CD4-positive, alpha-beta T cell treated with Interferon gamma for 1 hour (primary cell): ENCODE measurements around the gene TSPAN19.

ENCODE experiments used
- DNase-seq: peaks from one replicate; pipeline ENCODE4 v3.0.0-alpha.2; 2020

Gene TSPAN19

GRCh38 chr12:84998341-84998740, 37.7 kb downstream of the TSPAN19 start:
- no peak for DNase-seq

- DNase-seq: no peak
These were observed 39.3 kb downstream of the TSPAN19 start for GRCh38 chr12:84996759-84997158.

DNA sequence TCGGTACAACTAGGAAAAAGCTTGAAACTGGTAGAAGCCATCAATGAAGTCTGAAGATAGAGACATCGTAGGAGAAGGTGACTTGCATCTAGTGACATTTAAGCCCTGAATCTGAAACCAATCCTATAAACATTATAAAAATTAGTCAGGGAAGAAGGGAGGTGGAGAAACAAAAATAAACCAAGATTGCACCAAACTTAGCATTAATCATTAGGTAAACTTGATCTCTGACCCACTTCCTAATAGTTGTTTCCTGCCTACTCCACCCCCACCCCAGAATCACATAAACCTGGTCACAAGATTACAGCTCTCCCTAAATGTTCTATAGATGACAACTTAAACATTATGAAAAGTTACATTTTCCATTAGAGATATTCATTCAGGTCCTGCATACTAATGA, 40.4 kb downstream of the TSPAN19 start:
- DNase-seq: no peak

DNA sequence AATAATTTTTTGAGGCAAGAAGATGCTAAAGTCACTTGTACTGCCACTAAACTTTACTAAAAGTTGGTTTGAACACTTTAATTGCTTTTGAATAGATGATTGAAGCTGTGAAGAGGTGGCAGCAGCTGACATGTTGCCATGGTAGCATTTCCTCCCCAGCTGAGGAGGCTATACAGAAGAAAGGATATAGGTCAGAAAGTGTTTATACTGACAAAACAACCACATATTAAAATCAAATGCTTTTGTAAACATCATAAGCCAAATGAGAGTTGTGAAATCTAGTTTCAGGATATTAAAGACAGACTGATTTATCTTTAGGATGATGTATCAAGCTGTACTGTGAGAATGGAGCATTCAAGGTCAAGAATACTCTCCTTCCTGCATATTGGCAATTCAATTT, 41.7 kb downstream of the TSPAN19 start:
- no peak for DNase-seq

GRCh38 chr12:84986586-84986985, 49.5 kb downstream of the TSPAN19 start:
- DNase-seq: no peak

DNA sequence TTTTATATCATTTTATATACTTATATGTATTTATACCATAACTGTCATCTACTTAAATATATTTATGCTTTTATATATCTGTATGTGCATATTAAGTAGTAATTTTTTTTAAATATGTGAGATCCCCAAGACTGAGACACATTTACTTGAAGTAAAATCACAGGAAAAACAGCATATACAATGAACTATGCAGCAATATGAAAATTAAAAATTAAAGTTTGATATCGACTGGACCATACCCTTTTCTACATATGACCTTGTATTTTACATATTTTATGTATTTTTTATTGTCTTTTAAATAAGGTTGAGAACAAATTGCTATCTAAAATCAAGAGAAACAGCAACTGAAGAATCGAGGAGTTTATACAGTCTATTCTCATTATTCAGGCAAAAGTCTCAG, 50.0 kb downstream of the TSPAN19 start:
- DNase-seq: no peak

- DNase-seq: no peak
These were observed 52.8 kb downstream of the TSPAN19 start for GRCh38 chr12:84983289-84983688.

DNA sequence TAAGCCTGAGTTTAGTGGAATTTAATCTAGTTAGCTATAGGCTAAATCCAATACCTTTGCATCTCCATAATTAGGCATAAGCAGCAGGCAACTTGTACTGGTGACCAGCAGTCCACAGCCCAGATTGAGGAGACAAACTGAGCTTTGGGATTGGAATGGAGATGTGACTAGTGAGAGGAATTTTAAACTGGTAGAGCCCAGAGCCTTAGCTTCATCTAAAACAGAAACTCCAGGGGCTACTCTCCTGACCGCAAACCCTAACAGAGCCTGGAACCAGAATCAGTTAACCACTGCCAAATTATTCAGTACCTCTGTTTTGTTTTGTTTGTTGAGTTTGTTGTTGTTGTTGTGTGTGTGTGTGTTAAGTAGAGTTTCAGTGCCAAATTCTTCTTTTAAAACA, 53.2 kb downstream of the TSPAN19 start:
- no peak for DNase-seq

GRCh38 chr12:84978921-84979320, 57.2 kb downstream of the TSPAN19 start:
- DNase-seq: no peak

DNA sequence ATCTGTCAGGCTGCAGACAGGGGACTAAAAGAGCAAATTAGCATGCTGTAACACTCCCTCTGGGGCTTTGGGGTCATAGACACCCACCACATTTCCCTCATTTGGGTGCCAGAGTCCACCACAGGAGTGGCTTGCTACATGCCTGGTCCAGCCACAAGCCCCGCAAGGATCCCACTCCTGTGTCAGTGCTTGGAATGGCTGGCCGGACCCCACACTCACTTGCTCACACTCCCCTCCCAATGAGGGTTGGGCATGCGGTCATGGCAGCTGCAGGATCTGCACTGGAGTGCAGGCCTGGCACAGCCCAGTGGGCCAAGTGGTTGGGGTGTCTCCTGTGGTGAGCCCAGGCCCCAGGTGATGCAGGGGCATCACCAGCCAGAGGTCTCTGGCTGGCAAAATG, 59.9 kb downstream of the TSPAN19 start:
- no peak for DNase-seq

GRCh38 chr12:84974155-84974815, 61.8 kb downstream of the TSPAN19 start:
- DNase-seq: no peak

GRCh38 chr12:84973026-84973425, 63.1 kb downstream of the TSPAN19 start:
- DNase-seq: no peak

GRCh38 chr12:84969226-84969625, 66.9 kb downstream of the TSPAN19 start:
- no peak for DNase-seq
